Keratinocyte (primary cell): ENCODE measurements around the gene GNB1L.

Experiments used
- CTCF ChIP-seq, 3 experiments: IDR thresholded peaks in 1 of 3; conservative IDR thresholded peaks in 1 of 3; optimal IDR thresholded peaks in 1 of 3; 2 replicates in 2 of 3; 3 replicates in 1 of 3; pipeline versions ENCODE3 to v1.5.1; 2011; ENCODE audit warnings: low read length in 3 of 3, mild to moderate bottlenecking in 3 of 3, moderate library complexity in 2 of 3, control low read depth in 1 of 3, inconsistent platforms in 1 of 3; ENCODE audit not compliant: insufficient read depth in 2 of 3; ENCODE audit errors: extremely low read depth in 1 of 3
- EZH2 ChIP-seq: IDR thresholded peaks from one replicate; pipeline ENCODE4 v1.6.1; 2012; ENCODE audit warnings: inconsistent platforms, mild to moderate bottlenecking, low read length, moderate library complexity

GRCh38 chr22:19868773-19869471 lies 14.2 kb upstream of the GNB1L start:
- no peak for TF ChIP-seq CTCF (optimal IDR thresholded peaks at IDR 0.05 in 1 of 3, IDR thresholded peaks at IDR 0.05 in 1 of 3, conservative IDR thresholded peaks at IDR 0.05 in 1 of 3; ENCODE audit: extremely low read depth in 1 of 3, insufficient read depth in 2 of 3, low read length in 3 of 3)
- TF ChIP-seq EZH2 = no peak
